Kidney (tissue), 14 donors: ENCODE measurements around the gene STIM1. TPM values are rescaled to one million over a fixed set of nuclear protein-coding genes. Genes with fewer than 3 reads are reported as not detected.

Experiments used
- DNase-seq, 5 donors: peaks; one replicate each; pipeline ENCODE4 v3.0.0-alpha.2; 2013 to 2020
- FAIRE-seq: peaks from 2 replicates; lab custom pipeline; 2012; peaks lifted over from hg19 to GRCh38; lab: Jason Lieb, UNC
- H3K27ac ChIP-seq, 2 donors: one replicate each; pipeline ENCODE4 v1.7.0; 2013; ENCODE audit warnings: low read depth in 2 of 2, low read length in 2 of 2, inconsistent platforms in 1 of 2
- H3K27me3 ChIP-seq: one replicate; pipeline ENCODE4 v1.7.1; 2013; ENCODE audit warnings: low read length, inconsistent platforms; ENCODE audit not compliant: control insufficient read depth, insufficient read depth
- H3K36me3 ChIP-seq, 3 donors: one replicate each; pipeline versions ENCODE4 v1.7.0 to v1.7.1; 2013; ENCODE audit warnings: low read length in 3 of 3, control low read depth in 1 of 3, inconsistent platforms in 1 of 3; ENCODE audit not compliant: insufficient read depth in 3 of 3, control insufficient read depth in 2 of 3
- H3K4me1 ChIP-seq, 3 donors: one replicate each; pipeline versions ENCODE4 v1.7.0 to v1.7.1; 2013; ENCODE audit warnings: low read length in 3 of 3, inconsistent platforms in 1 of 3, low read depth in 1 of 3; ENCODE audit not compliant: control insufficient read depth in 2 of 3, insufficient read depth in 2 of 3
- H3K4me3 ChIP-seq, 3 donors: one replicate each; pipeline versions ENCODE4 v1.7.0 to v1.8.1; 2013; ENCODE audit warnings: low read length in 3 of 3, control low read depth in 1 of 3, inconsistent platforms in 1 of 3
- H3K9ac ChIP-seq, 3 donors: one replicate each; pipeline versions ENCODE4 v1.7.0 to v1.7.1; 2013; ENCODE audit warnings: low read length in 3 of 3, control low read depth in 1 of 3, inconsistent platforms in 1 of 3
- H3K9me3 ChIP-seq, 3 donors: one replicate each; pipeline versions ENCODE4 v1.7.0 to v1.7.1; 2013; ENCODE audit warnings: low read length in 3 of 3, control low read depth in 1 of 3, inconsistent platforms in 1 of 3; ENCODE audit not compliant: control insufficient read depth in 2 of 3, insufficient read depth in 1 of 3
- intact Hi-C: fragments of 100-400 bp; cut with DNase I; formaldehyde crosslinking; loops from one replicate; pipeline ENCODE4 v1.11.1; 2022
- polyA plus RNA-seq: library from polyadenylated mRNA; stranded (reverse); fragments of 350-450 nt; fragmentation: Illumina TruSeq; extraction: RNeasy Lipid Tissue Mini Kit (QIAGEN cat#74804); gene quantifications from one replicate; pipeline ENCODE4 v1.2.3, GENCODE V29; 2014; ENCODE audit warnings: low read depth, low replicate concordance; ENCODE audit not compliant: insufficient read depth
- total RNA-seq: library from RNA; stranded (reverse); fragmentation: NEBNext Ultra II Directional; extraction: Animal tissue kit (Norgen Biotek cat#: 25700); gene quantifications from one replicate; pipeline ENCODE4 v1.2.1, GENCODE V29; 2021
- TF ChIP-seq, protein P1 (sequence below): IDR thresholded peaks from 3 replicates; pipeline ENCODE4 v1.5.1; 2012; ENCODE audit warnings: mild to moderate bottlenecking, moderate library complexity, borderline replicate concordance; ENCODE audit not compliant: insufficient read depth; ENCODE audit errors: extremely low read depth
- donor health status: control.
- donor health status: control.
- donor health status: control.
- donor health status: control.
- donor health status: control.
- donor health status: DM: yes; HTN: yes; CAD: no.
- donor health status: Normal renal cell carcinoma (clear cell type).

Gene STIM1
- total and polyA plus RNA-seq, 2 donors from 2014 or later: 15.7 to 68.0 TPM

DNA sequence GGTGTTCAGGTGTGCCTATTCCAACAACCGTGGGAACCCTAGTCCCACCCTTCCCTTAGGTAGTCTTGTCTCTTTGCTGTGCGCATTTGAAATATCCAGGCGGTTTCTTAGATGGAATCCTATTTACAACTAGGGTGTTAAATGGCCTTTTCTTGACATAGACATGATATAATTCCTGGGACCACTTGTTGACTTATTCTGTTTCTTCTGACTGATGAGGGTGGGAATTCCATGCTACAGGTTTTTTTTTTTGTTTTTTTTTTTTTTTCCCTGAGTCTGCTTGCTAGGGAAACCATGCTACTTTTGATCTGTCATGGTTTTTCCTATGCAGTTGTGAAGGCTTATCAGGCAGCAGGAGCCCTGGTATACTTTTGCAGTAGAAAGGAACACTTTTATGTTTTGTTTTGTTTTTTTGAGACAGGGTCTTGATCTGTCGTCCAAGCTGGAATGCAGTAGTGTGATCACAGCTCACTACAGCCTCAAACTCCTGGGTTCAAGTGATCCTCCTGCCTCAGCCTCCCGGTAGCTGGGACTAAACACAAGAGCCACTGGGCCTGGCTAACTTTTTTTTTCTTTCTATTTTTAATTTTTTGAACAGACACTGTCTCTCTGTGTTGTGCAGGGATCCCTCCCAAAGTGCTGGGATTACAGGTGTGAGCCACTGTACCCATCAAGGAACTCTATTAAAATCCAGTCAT is 1.5 kb downstream of the STIM1 start:
- no peaks in the 10 kb centered on the region for H3K36me3 ChIP-seq
- TF ChIP-seq, protein P1, sequence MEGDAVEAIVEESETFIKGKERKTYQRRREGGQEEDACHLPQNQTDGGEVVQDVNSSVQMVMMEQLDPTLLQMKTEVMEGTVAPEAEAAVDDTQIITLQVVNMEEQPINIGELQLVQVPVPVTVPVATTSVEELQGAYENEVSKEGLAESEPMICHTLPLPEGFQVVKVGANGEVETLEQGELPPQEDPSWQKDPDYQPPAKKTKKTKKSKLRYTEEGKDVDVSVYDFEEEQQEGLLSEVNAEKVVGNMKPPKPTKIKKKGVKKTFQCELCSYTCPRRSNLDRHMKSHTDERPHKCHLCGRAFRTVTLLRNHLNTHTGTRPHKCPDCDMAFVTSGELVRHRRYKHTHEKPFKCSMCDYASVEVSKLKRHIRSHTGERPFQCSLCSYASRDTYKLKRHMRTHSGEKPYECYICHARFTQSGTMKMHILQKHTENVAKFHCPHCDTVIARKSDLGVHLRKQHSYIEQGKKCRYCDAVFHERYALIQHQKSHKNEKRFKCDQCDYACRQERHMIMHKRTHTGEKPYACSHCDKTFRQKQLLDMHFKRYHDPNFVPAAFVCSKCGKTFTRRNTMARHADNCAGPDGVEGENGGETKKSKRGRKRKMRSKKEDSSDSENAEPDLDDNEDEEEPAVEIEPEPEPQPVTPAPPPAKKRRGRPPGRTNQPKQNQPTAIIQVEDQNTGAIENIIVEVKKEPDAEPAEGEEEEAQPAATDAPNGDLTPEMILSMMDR: no peak
- H3K9me3 ChIP-seq: no peaks in the 10 kb centered on the region
- FAIRE-seq (no peak), DNase-seq (no peak)
- H3K4me1 ChIP-seq: peaks cover 0 to 26% (median 17%) of the 10 kb centered on the region in 3 donors
- intact Hi-C loops: no loop called here
- H3K4me3 ChIP-seq: peak overlapping the region in 2 of 3 donors; percentile 55 to 71
- H3K27me3 ChIP-seq: no peaks in the 10 kb centered on the region
- H3K27ac ChIP-seq: no peak overlapping the region
- H3K9ac ChIP-seq: no peak overlapping the region

DNA sequence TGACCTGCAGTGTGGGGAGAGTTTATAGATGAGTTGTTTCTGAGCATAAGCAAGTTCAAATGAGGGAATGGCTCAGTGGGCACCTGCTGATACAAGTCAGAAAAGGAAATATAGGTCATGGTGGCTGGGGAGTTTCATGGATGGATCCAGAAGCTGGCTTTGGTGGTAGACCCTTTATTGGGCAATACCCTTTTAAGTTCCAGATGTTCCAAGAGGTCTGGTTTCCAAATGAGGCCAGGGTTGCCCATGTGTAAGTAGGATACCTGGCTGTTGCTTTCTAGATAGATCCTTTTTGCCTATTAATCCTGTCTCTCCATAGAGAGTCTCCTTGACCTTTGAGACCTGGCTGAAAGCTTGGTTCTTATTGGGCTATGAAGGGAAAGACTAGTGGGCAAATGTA is 2.2 kb downstream of the STIM1 start:
- peaks cover 0 to 26% (median 17%) of the 10 kb centered on the region in 3 donors for H3K4me1 ChIP-seq
- intact Hi-C loops: no loop called here
- FAIRE-seq (no peak), DNase-seq (no peak)
- peak overlapping the region in 2 of 3 donors; percentile 9 to 43 for H3K4me3 ChIP-seq
- H3K9ac ChIP-seq: no peak overlapping the region
- TF ChIP-seq, protein P1: no peak
- no peaks in the 10 kb centered on the region for H3K27me3 ChIP-seq
- H3K9me3 ChIP-seq: no peaks in the 10 kb centered on the region
- no peaks in the 10 kb centered on the region for H3K36me3 ChIP-seq
- peak overlapping the region in 1 of 2 donors; percentile 42 for H3K27ac ChIP-seq

DNA sequence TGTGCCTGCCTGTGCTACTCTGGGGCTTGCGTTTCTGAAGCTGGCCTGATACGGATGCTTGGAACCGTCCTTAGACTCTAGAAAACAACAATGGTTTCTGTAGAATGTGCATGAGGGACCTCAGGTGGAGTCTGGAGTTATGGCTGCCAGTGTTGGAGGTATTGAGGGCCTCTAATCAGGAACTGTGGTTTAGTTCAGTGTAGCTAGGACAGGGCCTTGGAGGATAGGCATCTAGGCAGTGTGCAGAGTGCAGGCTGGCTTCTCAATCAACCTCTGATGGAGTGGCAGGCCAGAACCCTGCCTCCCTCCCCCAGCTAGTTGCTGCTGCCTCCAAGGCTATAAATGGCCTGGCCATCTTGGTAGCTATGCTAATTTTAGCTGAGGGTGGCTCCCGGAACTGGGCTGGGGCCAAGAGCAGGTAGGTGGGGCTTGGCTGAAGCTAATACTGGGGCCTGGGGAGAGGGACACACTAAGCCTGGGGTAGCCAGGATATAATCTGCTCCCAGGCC is 4.0 kb downstream of the STIM1 start:
- no peaks in the 10 kb centered on the region for H3K27me3 ChIP-seq
- no peak overlapping the region for H3K4me3 ChIP-seq
- intact Hi-C loops: no loop called here
- no peak overlapping the region for H3K27ac ChIP-seq
- DNase-seq: no peak
- H3K9ac ChIP-seq: no peak overlapping the region
- no peaks in the 10 kb centered on the region for H3K9me3 ChIP-seq
- TF ChIP-seq, protein P1: no peak
- FAIRE-seq: no peak
- no peaks in the 10 kb centered on the region for H3K36me3 ChIP-seq
- peaks cover 0 to 24% (median 17%) of the 10 kb centered on the region in 3 donors for H3K4me1 ChIP-seq
